Testis (tissue), 3 donors: Measurements from ENCODE around the gene THOP1. TPM values are rescaled to one million over a fixed set of nuclear protein-coding genes. Genes with fewer than 3 reads are reported as not detected.
A peak's percentile ranks its signal among the peaks of the same experiment; 100 is the strongest.

ENCODE experiments used
- DNase-seq: peaks from one replicate; pipeline ENCODE4 v3.0.0-alpha.2; 2019
- H3K27ac ChIP-seq, 2 donors: fragments of 200-600 bp; sonication (generic); one replicate each; pipeline ENCODE4 v1.5.1; 2019
- H3K27me3 ChIP-seq: fragments of 200-600 bp; sonication (generic); one replicate; pipeline ENCODE4 v1.5.1; 2019
- H3K36me3 ChIP-seq: fragments of 200-600 bp; sonication (generic); one replicate; pipeline ENCODE4 v1.5.1; 2017; ENCODE audit warnings: low read depth; ENCODE audit errors: missing control alignments
- H3K4me1 ChIP-seq: fragments of 200-600 bp; sonication (generic); one replicate; pipeline ENCODE4 v1.5.1; 2019
- H3K4me3 ChIP-seq, 2 donors: fragments of 200-600 bp; sonication (generic); one replicate each; pipeline ENCODE4 v1.5.1; 2017 to 2019
- H3K9me3 ChIP-seq: fragments of 200-600 bp; sonication (generic); one replicate; pipeline ENCODE4 v1.5.1; 2017
- CTCF ChIP-seq, 3 experiments: fragments of 450-650 bp in 2 of 3; fragments of 200-600 bp in 1 of 3; sonication (generic) in 1 of 3; IDR thresholded peaks; one replicate each; pipeline ENCODE4 v1.5.1; 2016 to 2019; ENCODE audit warnings: antibody characterized with exemption in 3 of 3, mild to moderate bottlenecking in 2 of 3, moderate library complexity in 1 of 3
- POLR2A ChIP-seq: fragments of 450-650 bp; IDR thresholded peaks from one replicate; pipeline ENCODE4 v1.6.1; 2017; ENCODE audit warnings: antibody characterized with exemption, mild to moderate bottlenecking, moderate library complexity
- WGBS, 2 donors: methylation state at CpG; one replicate each; pipeline ENCODE4 v1.1.5; 2018; 5-methylcytosine and 5-hydroxymethylcytosine counted together
- intact Hi-C: fragments of 100-400 bp; cut with DNase I; formaldehyde crosslinking; loops from one replicate; pipeline ENCODE4 v1.15.1; 2023; ENCODE audit warnings: low total_unique reads
- polyA plus RNA-seq: library from polyadenylated mRNA; stranded (reverse); fragments of 350-450 nt; fragmentation: Illumina TruSeq; extraction: RNeasy Lipid Tissue Mini Kit (QIAGEN cat#74804); gene quantifications from one replicate; pipeline ENCODE4 v1.2.3, GENCODE V29; 2014; ENCODE audit warnings: low read depth, low replicate concordance; ENCODE audit not compliant: insufficient read depth
- total RNA-seq, 2 donors: library from RNA; depleted of rRNA; stranded (reverse); fragments of >200 nt; gene quantifications; one replicate each; pipeline ENCODE4 v1.2.3, GENCODE V29; 2016

Gene THOP1
- total and polyA plus RNA-seq, 3 donors from 2014 or later, result 111 to 166 (median 134) TPM

- Histone ChIP-seq H3K9me3 (no peaks in the 10 kb centered on the region), H3K36me3 (peaks cover 4% of the 10 kb centered on the region), H3K4me3 (no peak overlapping the region), H3K27ac (no peak overlapping the region), H3K27me3 (no peaks in the 10 kb centered on the region), H3K4me1 (no peaks in the 10 kb centered on the region)
- intact Hi-C loops, result no loop called here
- 95% methylated on average over 3 of the region's 3 CpGs for WGBS, 2 donors
- TF ChIP-seq POLR2A (no peak), CTCF (IDR thresholded peaks at IDR 0.05) (no peak)
- no peak for DNase-seq
These were observed 69.5 kb downstream of the THOP1 start for GRCh38 chr19:2854849-2855248.

GRCh38 chr19:2856457-2857050 lies 71.3 kb downstream of the THOP1 start:
- H3K4me1 ChIP-seq, result no peaks in the 10 kb centered on the region
- 94 to 96% methylated on average over 5 of the region's 5 CpGs for WGBS, 2 donors
- no peak overlapping the region for H3K27ac ChIP-seq
- DNase-seq, result no peak
- intact Hi-C loops, result no loop called here
- H3K27me3 ChIP-seq, result no peaks in the 10 kb centered on the region
- no peak overlapping the region for H3K4me3 ChIP-seq
- H3K36me3 ChIP-seq, result peaks cover 4% of the 10 kb centered on the region
- TF ChIP-seq CTCF (IDR thresholded peaks at IDR 0.05) (no peak), POLR2A (no peak)
- H3K9me3 ChIP-seq, result no peaks in the 10 kb centered on the region

GRCh38 chr19:2858864-2859263 lies 73.6 kb downstream of the THOP1 start:
- no peaks in the 10 kb centered on the region for H3K4me1 ChIP-seq
- no peaks in the 10 kb centered on the region for H3K27me3 ChIP-seq
- intact Hi-C loops, result no loop called here
- no peak overlapping the region for H3K27ac ChIP-seq
- H3K36me3 ChIP-seq, result peaks cover 4% of the 10 kb centered on the region
- H3K4me3 ChIP-seq, result peak overlapping the region; percentile 18 to 23
- WGBS, 2 donors, result 46 to 58% methylated on average over 15 to 27 of the region's 27 CpGs
- TF ChIP-seq CTCF (IDR thresholded peaks at IDR 0.05) (no peak), POLR2A (no peak)
- DNase-seq, result peak; percentile 86
- no peaks in the 10 kb centered on the region for H3K9me3 ChIP-seq

GRCh38 chr19:2863816-2864215 lies 78.5 kb downstream of the THOP1 start:
- no peaks in the 10 kb centered on the region for H3K4me1 ChIP-seq
- DNase-seq, result no peak
- H3K27ac ChIP-seq, result no peak overlapping the region
- intact Hi-C loops, result no loop called here
- H3K9me3 ChIP-seq, result no peaks in the 10 kb centered on the region
- WGBS, 2 donors, result 66 to 79% methylated on average over 10 of the region's 10 CpGs
- TF ChIP-seq CTCF (IDR thresholded peaks at IDR 0.05) (no peak), POLR2A (no peak)
- H3K4me3 ChIP-seq, result no peak overlapping the region
- H3K27me3 ChIP-seq, result no peaks in the 10 kb centered on the region
- no peaks in the 10 kb centered on the region for H3K36me3 ChIP-seq

Other genes with a start within 250 kb of the THOP1 start
- 10 to 100 TPM; 25.3 to 38.7 TPM for gene GNG7, start 82.8 kb upstream of the THOP1 start, total RNA-seq
- 16.9 TPM for gene GNG7, start 82.8 kb upstream of the THOP1 start, polyA plus RNA-seq
- 10 to 100 TPM; 22.5 to 33.1 TPM for gene DIRAS1, start 64.1 kb upstream of the THOP1 start, total RNA-seq
- gene DIRAS1, start 64.1 kb upstream of the THOP1 start, polyA plus RNA-seq, result 8.1 TPM
- gene SLC39A3, start 45.5 kb upstream of the THOP1 start, total RNA-seq, result 100 to 1,000 TPM; 126 to 160 TPM
- 198 TPM for gene SLC39A3, start 45.5 kb upstream of the THOP1 start, polyA plus RNA-seq
- gene SGTA, start 2.2 kb upstream of the THOP1 start, total RNA-seq, result 100 to 1,000 TPM in 1 of 2 donors, 10 to 100 TPM in 1; 93.9 to 100 TPM
- 99.6 TPM for gene SGTA, start 2.2 kb upstream of the THOP1 start, polyA plus RNA-seq
- gene ZNF554, start 34.4 kb downstream of the THOP1 start, total RNA-seq, result 1 to 10 TPM; 9.3 to 9.4 TPM
- 6.9 TPM for gene ZNF554, start 34.4 kb downstream of the THOP1 start, polyA plus RNA-seq
- 1 to 10 TPM; 7.1 to 8.5 TPM for gene ZNF555, start 56.0 kb downstream of the THOP1 start, total RNA-seq
- 7.2 TPM for gene ZNF555, start 56.0 kb downstream of the THOP1 start, polyA plus RNA-seq
- 1 to 10 TPM; 2.3 to 2.4 TPM for gene ZNF556, start 81.8 kb downstream of the THOP1 start, total RNA-seq
- gene ZNF556, start 81.8 kb downstream of the THOP1 start, polyA plus RNA-seq, result 1.9 TPM
- gene ZNF57, start 115.4 kb downstream of the THOP1 start, total RNA-seq, result 10 to 100 TPM; 21.9 to 27.0 TPM
- 26.4 TPM for gene ZNF57, start 115.4 kb downstream of the THOP1 start, polyA plus RNA-seq
- 10 to 100 TPM in 1 of 2 donors, 1 to 10 TPM in 1; 4.8 to 10.7 TPM for gene ZNF77, start 159.5 kb downstream of the THOP1 start, total RNA-seq
- gene ZNF77, start 159.5 kb downstream of the THOP1 start, polyA plus RNA-seq, result 5.6 TPM
- 10 to 100 TPM in 1 of 2 donors, 1 to 10 TPM in 1; 9.1 to 12.5 TPM for gene TLE6, start 192.1 kb downstream of the THOP1 start, total RNA-seq
- 8.1 TPM for gene TLE6, start 192.1 kb downstream of the THOP1 start, polyA plus RNA-seq
- 10 to 100 TPM; 70.5 to 76.6 TPM for gene TLE2, start 243.8 kb downstream of the THOP1 start, total RNA-seq
- 30.2 TPM for gene TLE2, start 243.8 kb downstream of the THOP1 start, polyA plus RNA-seq